Kidney epithelial cell (primary cell): ENCODE measurements around the gene KRTAP5-4. TPM values are rescaled to one million over a fixed set of nuclear protein-coding genes. Genes with fewer than 3 reads are reported as not detected.
"Not testable (repeated sequence)": the region's sequence is repeated elsewhere in the genome, so short reads cannot be mapped to it uniquely, and the experiment has no call there.

ENCODE experiments used
- DNase-seq: peaks from one replicate; pipeline ENCODE4 v3.0.0-alpha.2; 2010; ENCODE audit warnings: low read depth
- H3K27me3 ChIP-seq: 2 replicates; pipeline ENCODE4 v1.6.0; 2011; ENCODE audit warnings: low read length; ENCODE audit not compliant: control insufficient read depth, insufficient read depth
- H3K36me3 ChIP-seq: 2 replicates; pipeline ENCODE4 v1.5.1; 2011; ENCODE audit warnings: low read length; ENCODE audit not compliant: control insufficient read depth, insufficient read depth
- H3K4me3 ChIP-seq: 2 replicates; pipeline ENCODE4 v1.5.1; 2011; ENCODE audit warnings: low read depth, mild to moderate bottlenecking, control low read depth, low read length
- total RNA-seq: library from RNA; depleted of rRNA; stranded (reverse); fragments of >200 nt; gene quantifications from 2 replicates; pipeline ENCODE4 v1.2.3, GENCODE V29; 2015
- TF ChIP-seq, protein P1 (sequence below): IDR thresholded peaks from 2 replicates; pipeline ENCODE4 v1.5.1; 2011; ENCODE audit warnings: mild to moderate bottlenecking, moderate library complexity, low read length, control low read depth, inconsistent platforms; ENCODE audit not compliant: insufficient read depth, poor library complexity, severe bottlenecking

Gene KRTAP5-4
- total RNA-seq, 1 donor from 2014 or later: not detected

DNA sequence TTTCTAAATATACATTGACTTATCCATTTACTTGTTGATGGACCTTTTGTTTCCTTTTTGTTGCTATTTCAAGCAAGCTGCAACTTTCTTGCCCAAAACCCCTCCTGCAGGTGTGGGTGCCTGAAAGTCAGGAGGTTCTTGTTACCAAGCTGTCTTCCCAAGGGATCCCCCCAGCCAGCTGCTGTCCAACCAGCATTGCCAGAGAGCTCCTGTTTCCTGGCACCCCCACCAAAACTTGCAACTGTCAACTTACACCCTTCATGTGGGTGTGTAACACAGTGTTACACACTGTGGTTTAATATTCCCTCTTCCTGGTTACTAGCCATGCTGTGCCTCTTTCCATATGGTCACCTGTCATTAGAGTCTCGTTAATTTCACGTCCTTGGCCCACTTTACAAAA is 35.2 kb downstream of the KRTAP5-4 start:
- TF ChIP-seq, protein P1, sequence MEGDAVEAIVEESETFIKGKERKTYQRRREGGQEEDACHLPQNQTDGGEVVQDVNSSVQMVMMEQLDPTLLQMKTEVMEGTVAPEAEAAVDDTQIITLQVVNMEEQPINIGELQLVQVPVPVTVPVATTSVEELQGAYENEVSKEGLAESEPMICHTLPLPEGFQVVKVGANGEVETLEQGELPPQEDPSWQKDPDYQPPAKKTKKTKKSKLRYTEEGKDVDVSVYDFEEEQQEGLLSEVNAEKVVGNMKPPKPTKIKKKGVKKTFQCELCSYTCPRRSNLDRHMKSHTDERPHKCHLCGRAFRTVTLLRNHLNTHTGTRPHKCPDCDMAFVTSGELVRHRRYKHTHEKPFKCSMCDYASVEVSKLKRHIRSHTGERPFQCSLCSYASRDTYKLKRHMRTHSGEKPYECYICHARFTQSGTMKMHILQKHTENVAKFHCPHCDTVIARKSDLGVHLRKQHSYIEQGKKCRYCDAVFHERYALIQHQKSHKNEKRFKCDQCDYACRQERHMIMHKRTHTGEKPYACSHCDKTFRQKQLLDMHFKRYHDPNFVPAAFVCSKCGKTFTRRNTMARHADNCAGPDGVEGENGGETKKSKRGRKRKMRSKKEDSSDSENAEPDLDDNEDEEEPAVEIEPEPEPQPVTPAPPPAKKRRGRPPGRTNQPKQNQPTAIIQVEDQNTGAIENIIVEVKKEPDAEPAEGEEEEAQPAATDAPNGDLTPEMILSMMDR: no peak
- H3K4me3 ChIP-seq: no peak overlapping the region
- H3K36me3 ChIP-seq: no peaks in the 10 kb centered on the region
- no peaks in the 10 kb centered on the region for H3K27me3 ChIP-seq
- DNase-seq: no peak

DNA sequence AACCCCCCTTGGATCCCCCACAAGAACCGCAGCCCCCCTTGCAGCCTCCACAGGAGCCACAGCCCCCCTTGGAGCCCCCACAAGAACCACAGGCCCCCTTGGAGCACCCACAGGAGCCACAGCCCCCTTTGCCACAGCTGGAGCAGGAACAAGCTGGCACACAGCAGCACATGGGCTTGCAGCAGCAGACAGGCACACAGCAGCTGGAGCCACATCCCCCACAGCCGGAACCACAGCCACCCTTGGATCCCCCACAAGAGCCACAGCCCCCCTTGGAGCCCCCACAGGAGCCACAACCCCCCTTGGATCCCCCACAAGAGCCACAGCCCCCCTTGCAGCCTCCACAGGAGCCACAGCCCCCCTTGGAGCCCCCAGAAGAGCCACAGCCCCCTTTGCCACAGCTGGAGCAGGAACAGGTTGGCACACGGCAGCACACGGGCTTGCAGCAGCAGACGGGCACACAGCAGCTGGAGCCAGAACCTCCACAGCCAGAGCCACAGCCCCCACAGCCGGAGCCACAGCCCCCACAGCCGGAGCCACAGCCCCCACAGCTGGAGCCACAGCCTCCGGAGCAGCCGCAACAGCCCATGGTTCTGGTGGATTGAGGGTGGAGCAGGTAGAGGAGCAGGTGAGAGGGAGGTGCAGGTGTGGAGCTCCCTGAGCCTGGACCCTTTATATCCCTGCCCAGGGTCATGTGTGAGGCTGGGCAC is 37.1 kb downstream of the KRTAP5-4 start, which contains the start of gene KRTAP5-1:
KRTAP5-1 (minus strand) TSS at position 623 of the 710 bp plus-strand sequence; CDS start at position 589, 34 bp downstream.
- not testable (repeated sequence) for H3K36me3 ChIP-seq, H3K27me3 ChIP-seq, DNase-seq, H3K4me3 ChIP-seq

DNA sequence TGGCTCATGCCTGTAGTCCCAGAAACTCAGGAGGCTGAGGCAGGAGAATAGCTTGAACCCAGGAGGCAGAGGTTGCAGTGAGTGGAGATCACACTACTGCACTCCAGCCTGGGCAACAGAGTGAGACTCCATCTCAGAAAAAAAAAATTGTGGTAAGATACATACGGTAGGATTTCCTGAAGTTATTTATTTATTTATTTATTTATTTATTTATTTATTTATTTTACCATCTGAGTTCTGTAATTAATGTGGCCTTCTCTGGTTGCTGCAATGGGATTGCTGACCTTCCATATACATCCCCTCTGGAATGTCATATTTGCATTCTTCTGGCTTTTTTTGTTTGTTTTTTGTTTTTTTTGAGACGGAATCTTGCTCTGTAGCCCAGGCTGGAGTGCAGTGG is 39.0 kb downstream of the KRTAP5-4 start:
- DNase-seq, H3K4me3 ChIP-seq, H3K27me3 ChIP-seq, H3K36me3 ChIP-seq: not testable (repeated sequence)

DNA sequence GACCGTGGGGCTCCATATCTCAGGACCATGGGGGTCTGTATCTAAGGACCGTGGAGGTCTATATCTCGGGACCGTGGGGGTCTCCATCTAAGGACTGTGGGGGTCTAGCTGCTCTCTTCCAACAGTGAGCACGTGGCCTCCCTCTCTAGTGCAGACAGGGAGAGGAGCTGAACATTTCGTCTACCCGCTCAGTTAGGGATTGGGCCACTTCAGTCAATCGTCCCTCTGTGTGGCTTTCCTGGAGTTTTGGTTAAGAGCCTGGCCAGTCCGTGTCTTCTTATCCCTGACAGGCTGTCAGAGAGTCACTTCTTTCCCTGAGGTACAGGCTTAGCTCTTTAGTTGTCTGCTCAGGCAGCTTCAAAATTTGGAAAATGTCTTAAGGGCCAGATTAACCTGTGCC is 40.0 kb downstream of the KRTAP5-4 start:
- DNase-seq: no peak
- H3K4me3 ChIP-seq: no peak overlapping the region
- H3K36me3 ChIP-seq: no peaks in the 10 kb centered on the region
- H3K27me3 ChIP-seq: no peaks in the 10 kb centered on the region
- TF ChIP-seq, protein P1: no peak

DNA sequence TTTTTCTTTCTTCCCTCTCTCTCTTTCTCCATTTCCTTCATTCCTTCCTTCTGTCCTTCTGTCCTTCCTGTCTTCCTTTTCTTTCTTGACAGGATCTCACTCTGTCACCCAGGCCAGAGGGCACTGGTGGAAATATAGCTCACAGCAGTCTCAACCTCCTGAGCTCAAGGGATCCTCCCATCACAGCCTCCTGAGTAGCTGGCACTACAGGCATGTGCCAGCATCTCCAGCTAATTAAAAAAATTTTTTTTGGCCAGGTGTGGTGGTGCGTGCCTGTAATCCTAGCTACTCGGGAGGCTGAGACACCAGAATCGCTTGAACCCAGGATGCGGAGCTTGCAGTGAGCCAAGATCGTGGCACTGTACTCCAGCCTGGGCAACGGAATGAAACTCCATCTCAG is 45.1 kb downstream of the KRTAP5-4 start:
- H3K4me3 ChIP-seq: no peak overlapping the region
- H3K36me3 ChIP-seq: no peaks in the 10 kb centered on the region
- TF ChIP-seq, protein P1: no peak
- H3K27me3 ChIP-seq: peaks cover 3% of the 10 kb centered on the region
- no peak for DNase-seq

DNA sequence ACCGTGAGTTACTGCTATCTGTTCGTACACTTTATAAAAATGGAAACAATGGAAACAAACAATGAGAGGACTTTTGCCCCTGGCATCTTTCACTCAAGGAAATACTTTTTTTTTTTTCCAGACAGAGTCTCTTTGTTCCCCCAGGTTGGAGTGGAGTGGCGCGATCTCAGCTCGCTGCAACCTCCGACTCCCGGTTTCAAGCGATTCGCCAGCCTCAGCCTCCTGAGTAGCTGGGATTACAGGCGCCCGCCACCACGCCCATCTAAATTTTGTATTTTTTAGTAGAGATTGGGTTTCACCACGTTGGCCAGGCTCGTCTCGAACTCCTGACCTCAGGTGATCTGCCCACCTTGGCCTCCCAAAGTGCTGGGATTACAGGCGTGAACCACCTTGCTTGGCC is 46.2 kb downstream of the KRTAP5-4 start:
- DNase-seq, H3K36me3 ChIP-seq, H3K4me3 ChIP-seq, H3K27me3 ChIP-seq: not testable (repeated sequence)

DNA sequence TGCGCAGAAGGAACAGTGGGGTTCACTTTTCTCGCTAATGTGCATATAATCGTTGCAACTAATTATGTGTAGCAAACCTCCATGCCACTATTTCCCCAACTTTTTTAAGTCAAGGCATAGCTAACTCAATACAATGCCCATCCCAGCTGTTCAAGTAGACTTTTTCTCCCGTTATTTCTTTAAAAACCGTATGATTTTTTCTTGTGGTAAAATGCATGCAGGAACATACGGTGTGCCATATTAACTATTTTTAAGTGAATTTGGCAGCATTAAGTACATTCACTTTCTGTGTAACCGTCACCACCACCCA is 47.0 kb downstream of the KRTAP5-4 start:
- Histone ChIP-seq H3K27me3 (peaks cover 3% of the 10 kb centered on the region), H3K4me3 (no peak overlapping the region), H3K36me3 (no peaks in the 10 kb centered on the region)
- DNase-seq: no peak
- TF ChIP-seq, protein P1: no peak
